Right cardiac atrium (tissue), 5 donors: ENCODE measurements around the gene VMAC. TPM values are rescaled to one million over a fixed set of nuclear protein-coding genes. Genes with fewer than 3 reads are reported as not detected.
A peak's percentile ranks its signal among the peaks of the same experiment; 100 is the strongest.

Experiments used
- ATAC-seq, 2 donors: fragments of 200-7000 bp; cut with Tn5 transposase; one replicate each; pipeline versions ENCODE4 v1.8.0 to v1.9.1; 2020; ENCODE audit warnings: moderate library complexity in 2 of 2, mild to moderate bottlenecking in 1 of 2
- DNase-seq, 3 donors: peaks; one replicate each; pipeline ENCODE4 v3.0.0-alpha.2; 2020
- H3K27ac ChIP-seq: one replicate; pipeline ENCODE4 v1.5.1; 2013; ENCODE audit warnings: mild to moderate bottlenecking, low read length, control low read depth, moderate library complexity
- H3K27me3 ChIP-seq: one replicate; pipeline ENCODE4 v1.6.1; 2013; ENCODE audit not compliant: control insufficient read depth, insufficient read depth
- H3K4me1 ChIP-seq: one replicate; pipeline ENCODE4 v1.6.1; 2013; ENCODE audit warnings: low read length; ENCODE audit not compliant: control insufficient read depth, insufficient read depth
- H3K4me3 ChIP-seq: one replicate; pipeline ENCODE4 v1.5.1; 2013; ENCODE audit warnings: low read length, control low read depth
- H3K9me3 ChIP-seq: one replicate; pipeline ENCODE4 v1.6.1; 2013; ENCODE audit warnings: low read length; ENCODE audit not compliant: control insufficient read depth
- whole genome bisulfite sequencing: extraction: QIAGEN DNeasy Blood & Tissue Kit; methylation state at CpG from one replicate; pipeline ENCODE4 v1.1.7; 2013; 5-methylcytosine and 5-hydroxymethylcytosine counted together
- intact Hi-C, 4 donors: fragments of 100-400 bp; cut with DNase I; formaldehyde crosslinking; loops; one replicate each; pipeline versions ENCODE4 v1.11.0 to v1.14.0; 2022 to 2023
- polyA plus RNA-seq: library from polyadenylated mRNA; stranded (reverse); fragments of 200-250 nt; gene quantifications from one replicate; pipeline ENCODE4 v1.2.3, GENCODE V29; 2013
- total RNA-seq, 4 donors: library from RNA; stranded (reverse); fragmentation: NEBNext Ultra II Directional; extraction: Animal tissue kit (Norgen Biotek cat#: 25700); gene quantifications; one replicate each; pipeline ENCODE4 v1.2.1, GENCODE V29; 2021
- donor health status: healthy with polysubstance abuse.
- donor health status: DM: no; HTN: yes; CAD: no.
- donor health status: DM: no; HTN: no; CAD: no.
- donor health status: DM: no; HTN: yes; CAD: no; lungs with severe emphysema.
- donor health status: DM: yes; HTN: yes; CAD: no.

Gene VMAC
- total and polyA plus RNA-seq, 5 donors: 1.9 to 5.8 (median 3.6) TPM

DNA sequence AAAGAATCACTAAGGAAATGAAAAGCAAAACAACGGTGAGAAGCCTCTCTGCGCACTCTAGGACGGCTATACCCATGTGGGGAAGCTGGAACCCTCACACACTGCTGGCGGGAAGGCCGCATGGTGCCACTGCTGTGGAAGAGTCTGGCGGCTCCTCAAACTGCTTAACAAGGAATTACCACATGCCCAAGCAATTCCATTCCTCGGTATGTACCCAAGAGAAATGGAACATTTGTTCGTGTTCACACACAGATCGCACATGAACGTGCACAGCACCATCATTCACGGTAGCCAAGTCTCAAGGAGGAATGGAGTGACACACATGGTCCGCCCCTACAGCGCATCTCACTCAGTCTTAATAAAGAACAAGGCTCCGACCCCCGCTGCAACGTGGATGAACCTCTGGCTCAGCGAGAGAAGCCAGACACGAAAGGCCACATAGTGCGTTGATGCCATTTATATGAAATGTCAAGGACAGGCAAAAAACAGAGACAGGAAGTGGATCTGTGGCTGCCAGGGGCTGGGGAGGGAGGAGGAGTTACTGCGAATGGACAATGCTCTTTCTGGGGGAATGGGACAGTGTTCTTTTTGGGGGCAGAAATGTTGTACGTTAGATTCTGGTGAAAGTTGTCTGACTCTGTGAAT is 17.0 kb downstream of the VMAC start:
- ATAC-seq (no peak), DNase-seq (no peak)
- Histone ChIP-seq H3K9me3 (no peaks in the 10 kb centered on the region), H3K4me1 (no peaks in the 10 kb centered on the region), H3K4me3 (no peak overlapping the region), H3K27me3 (no peaks in the 10 kb centered on the region), H3K27ac (no peak overlapping the region)
- intact Hi-C loops: no loop called here
- WGBS: 77% methylated on average over 21 of the region's 21 CpGs

DNA sequence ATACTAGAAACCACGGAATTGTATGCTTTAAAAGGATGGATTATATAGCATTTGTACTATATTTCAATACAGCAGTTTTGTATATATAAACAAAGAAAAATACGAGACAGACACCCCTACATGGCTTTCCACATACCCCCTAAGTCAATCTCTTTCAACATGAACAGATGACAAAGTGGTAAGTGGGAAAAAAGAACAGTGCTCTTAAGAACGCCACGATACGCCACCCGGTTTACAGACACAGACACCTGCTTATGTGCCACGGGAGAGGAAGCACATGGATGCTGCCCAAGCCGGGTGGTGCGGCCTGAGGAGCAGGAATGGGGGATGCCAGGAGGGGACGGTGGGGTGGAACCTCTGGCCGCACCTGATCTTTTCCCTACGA is 17.5 kb downstream of the VMAC start:
- WGBS: 91% methylated on average over 12 of the region's 12 CpGs
- intact Hi-C loops: no loop called here
- ATAC-seq (no peak), DNase-seq (no peak)
- Histone ChIP-seq H3K4me3 (no peak overlapping the region), H3K27me3 (no peaks in the 10 kb centered on the region), H3K27ac (no peak overlapping the region), H3K9me3 (no peaks in the 10 kb centered on the region), H3K4me1 (peaks cover 2% of the 10 kb centered on the region)

DNA sequence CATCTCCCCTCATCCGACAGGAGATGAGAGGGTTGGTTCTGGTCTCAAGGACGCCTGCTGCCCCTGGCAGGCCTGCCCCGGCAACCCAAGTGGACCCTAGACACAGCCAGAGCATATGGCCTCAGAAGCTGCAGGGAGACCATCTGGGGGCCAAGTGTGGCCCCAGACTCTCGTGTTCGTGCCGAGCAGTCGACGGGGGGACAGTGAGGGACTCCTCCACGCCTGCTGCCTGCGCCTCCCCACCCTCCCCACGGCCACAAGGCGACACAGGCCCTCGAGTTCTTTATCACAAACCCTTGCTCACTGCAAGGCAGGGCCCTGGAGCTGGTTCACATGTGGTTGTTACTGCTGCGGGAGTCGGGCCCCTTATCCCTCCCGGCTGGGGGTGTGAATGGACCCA is 18.7 kb downstream of the VMAC start:
- Histone ChIP-seq H3K9me3 (no peaks in the 10 kb centered on the region), H3K4me1 (peaks cover 4% of the 10 kb centered on the region), H3K27ac (no peak overlapping the region), H3K4me3 (no peak overlapping the region), H3K27me3 (no peaks in the 10 kb centered on the region)
- WGBS: 90% methylated on average over 16 of the region's 16 CpGs
- intact Hi-C loops: no loop called here
- ATAC-seq (no peak), DNase-seq (no peak)

DNA sequence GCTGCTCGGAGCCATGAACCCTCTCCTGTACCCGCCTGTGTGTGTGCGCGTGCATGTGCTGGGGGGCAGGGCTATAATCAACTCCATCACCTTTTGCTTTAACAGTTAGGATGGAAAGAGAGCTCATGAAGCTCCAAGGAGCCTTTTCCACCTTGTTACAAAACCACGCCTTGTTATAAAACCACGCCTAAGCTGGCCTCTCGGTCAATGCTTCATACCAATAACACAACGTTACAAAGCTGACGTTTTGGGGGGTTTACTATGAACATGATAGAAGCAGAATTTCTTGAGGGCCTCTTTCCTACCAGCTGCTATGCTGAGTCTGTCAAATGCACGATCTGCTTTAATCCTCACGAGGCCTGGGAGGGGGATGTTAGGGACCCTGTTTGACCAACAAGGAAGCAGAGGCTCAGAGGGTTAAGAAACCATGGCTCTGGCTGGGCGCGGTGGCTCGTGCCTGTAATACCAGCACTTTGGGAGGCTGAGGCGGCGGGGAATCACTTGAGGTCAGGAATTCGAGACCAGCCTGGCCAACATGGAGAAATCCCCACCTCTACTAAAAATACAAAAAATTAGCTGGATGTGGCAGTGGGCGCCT is 21.3 kb downstream of the VMAC start:
- 83% methylated on average over 18 of the region's 18 CpGs for WGBS
- DNase-seq: no peak
- Histone ChIP-seq H3K4me3 (no peak overlapping the region), H3K4me1 (peaks cover 4% of the 10 kb centered on the region), H3K27me3 (no peaks in the 10 kb centered on the region), H3K27ac (peak overlapping the region; percentile 55), H3K9me3 (no peaks in the 10 kb centered on the region)
- intact Hi-C loops: no loop called here
- ATAC-seq: no peak

DNA sequence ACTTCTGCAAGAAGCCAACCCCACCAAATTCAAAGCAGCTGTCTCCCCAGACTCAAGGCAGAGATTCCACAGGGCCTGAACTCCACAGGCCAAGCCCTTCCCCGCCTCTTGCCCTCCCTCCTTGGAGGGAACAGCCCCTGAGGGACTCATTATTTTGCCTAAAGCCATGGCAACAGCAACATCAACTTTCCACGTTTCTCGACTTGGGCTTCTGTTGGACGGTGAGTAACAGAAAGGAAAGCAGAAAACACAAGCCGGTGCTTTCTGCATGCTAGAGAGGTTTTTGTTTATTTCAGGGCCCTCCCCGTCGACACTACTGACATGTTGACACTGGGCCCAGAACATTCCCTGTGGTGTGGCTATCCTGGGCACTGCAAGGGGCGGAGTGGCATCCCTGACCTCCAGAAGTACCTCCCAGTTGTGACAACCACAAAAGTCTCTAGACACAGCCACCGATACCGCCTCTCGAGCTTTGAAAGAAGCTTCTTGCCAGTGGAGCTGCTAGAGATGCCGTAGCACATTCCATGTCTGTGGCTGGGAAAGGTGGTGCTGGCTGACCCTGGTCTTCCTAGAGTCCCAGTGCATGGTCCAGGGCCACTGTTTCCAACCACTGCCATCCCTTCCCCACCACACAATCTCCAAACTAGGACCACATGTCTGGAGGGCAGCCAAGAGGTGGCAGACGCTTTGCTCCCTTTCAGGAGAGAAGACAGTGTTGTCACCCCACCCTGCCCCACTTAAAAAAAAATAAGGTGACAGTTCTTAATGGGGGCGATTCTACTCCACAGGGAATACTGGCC is 22.2 kb downstream of the VMAC start:
- DNase-seq (peak; percentile 69 to 82 (median 79)), ATAC-seq (peak; percentile 78 to 81)
- H3K4me1 ChIP-seq: peaks cover 4% of the 10 kb centered on the region
- H3K9me3 ChIP-seq: no peaks in the 10 kb centered on the region
- peak overlapping the region; percentile 68 for H3K27ac ChIP-seq
- H3K27me3 ChIP-seq: no peaks in the 10 kb centered on the region
- no peak overlapping the region for H3K4me3 ChIP-seq
- WGBS: 31% methylated on average over 14 of the region's 14 CpGs
- intact Hi-C loops: no loop called here

DNA sequence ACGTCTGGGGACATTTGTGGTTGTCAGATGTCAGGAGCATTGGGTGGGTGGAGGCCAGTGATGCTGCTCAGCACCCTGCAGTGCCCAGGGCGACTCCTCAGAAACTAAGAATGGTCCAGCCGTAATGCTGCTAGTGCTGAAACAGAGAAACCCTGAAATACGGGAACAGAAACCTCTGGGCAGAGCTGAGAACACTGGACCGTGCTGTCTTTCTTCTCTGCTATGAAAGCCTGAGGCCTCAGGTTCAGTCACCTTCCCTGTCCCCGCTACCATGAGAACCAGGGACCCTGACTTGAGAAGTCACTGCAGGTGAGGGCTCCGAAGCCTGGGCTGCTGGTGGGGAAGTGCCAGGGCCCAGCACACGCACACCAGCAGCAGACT is 22.8 kb downstream of the VMAC start:
- H3K4me1 ChIP-seq: peaks cover 4% of the 10 kb centered on the region
- H3K4me3 ChIP-seq: no peak overlapping the region
- H3K27me3 ChIP-seq: no peaks in the 10 kb centered on the region
- peak overlapping the region; percentile 68 for H3K27ac ChIP-seq
- DNase-seq: no peak
- WGBS: 71% methylated on average over 8 of the region's 8 CpGs
- intact Hi-C loops: no loop called here
- H3K9me3 ChIP-seq: no peaks in the 10 kb centered on the region
- no peak for ATAC-seq

DNA sequence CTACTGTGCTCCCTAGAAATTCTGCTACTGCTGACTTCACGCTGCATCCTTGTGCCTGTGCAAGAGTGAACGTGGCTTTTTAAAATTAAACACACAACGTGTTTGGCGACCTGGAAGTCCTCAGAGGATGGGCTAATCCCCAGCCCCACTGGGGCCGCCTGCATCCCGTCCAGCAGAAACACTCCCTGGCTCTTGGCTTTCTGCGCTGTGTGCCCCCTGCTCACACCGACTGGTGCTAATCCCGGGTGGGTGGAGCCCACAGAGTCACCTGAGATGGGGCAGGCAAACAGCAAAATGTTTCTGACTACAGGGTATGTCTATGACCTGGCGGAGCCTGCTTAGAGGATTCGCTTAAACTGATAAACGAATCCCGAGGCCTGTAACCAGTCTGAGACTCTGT is 24.5 kb downstream of the VMAC start:
- Histone ChIP-seq H3K9me3 (no peaks in the 10 kb centered on the region), H3K4me3 (no peak overlapping the region), H3K4me1 (peaks cover 4% of the 10 kb centered on the region), H3K27ac (no peak overlapping the region), H3K27me3 (no peaks in the 10 kb centered on the region)
- ATAC-seq (no peak), DNase-seq (peak in 1 of 3 donors; percentile 16)
- WGBS: 88% methylated on average over 13 of the region's 13 CpGs
- intact Hi-C loops: no loop called here

DNA sequence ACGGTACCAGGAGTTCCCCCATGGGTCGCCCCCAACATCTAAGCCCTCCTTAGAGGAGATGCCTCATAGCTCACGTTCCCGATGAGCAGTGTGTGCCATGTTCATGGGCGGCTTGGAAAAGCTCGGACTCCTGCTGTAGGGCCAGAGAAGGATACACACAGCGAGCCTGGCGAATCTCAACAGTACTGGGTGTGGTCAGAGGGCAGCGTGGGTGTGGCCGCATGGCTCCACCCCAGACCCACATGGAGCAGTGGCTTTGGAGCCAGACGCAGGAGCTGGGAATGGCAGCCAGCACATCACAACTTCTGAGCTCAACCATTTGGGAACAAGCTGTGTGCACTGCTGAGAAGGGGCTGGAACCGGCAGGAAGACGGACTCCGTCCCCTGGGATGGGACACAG is 25.0 kb downstream of the VMAC start:
- intact Hi-C loops: no loop called here
- no peaks in the 10 kb centered on the region for H3K27me3 ChIP-seq
- ATAC-seq: no peak
- peak in 1 of 3 donors; percentile 49 for DNase-seq
- H3K4me1 ChIP-seq: peaks cover 4% of the 10 kb centered on the region
- H3K4me3 ChIP-seq: no peak overlapping the region
- H3K27ac ChIP-seq: no peak overlapping the region
- H3K9me3 ChIP-seq: no peaks in the 10 kb centered on the region
- 84% methylated on average over 14 of the region's 14 CpGs for WGBS

DNA sequence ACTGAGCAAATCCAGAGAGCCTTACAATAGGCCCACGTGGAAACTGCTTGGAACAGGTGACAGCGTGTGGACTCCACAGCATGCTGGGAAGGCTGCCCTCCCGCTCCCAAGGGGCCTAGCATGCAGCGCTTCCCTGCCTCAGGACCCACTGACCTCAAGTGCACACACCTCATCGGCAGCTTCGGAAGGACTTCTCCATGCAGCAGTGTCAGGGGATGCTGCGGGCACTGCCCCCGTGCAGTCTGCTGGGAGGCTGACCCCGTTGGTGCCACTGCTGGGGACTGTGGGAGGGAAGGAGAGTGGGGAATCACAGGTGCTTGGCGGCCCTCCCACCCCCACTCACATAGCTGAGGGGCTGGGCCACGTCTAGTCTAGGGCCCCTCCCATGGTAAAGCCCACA is 26.6 kb downstream of the VMAC start:
- Histone ChIP-seq H3K27me3 (no peaks in the 10 kb centered on the region), H3K27ac (no peak overlapping the region), H3K4me1 (peaks cover 6% of the 10 kb centered on the region), H3K4me3 (no peak overlapping the region), H3K9me3 (no peaks in the 10 kb centered on the region)
- intact Hi-C loops: no loop called here
- 89% methylated on average over 11 of the region's 11 CpGs for WGBS
- DNase-seq (peak in 2 of 3 donors; percentile 35 to 41), ATAC-seq (no peak)

DNA sequence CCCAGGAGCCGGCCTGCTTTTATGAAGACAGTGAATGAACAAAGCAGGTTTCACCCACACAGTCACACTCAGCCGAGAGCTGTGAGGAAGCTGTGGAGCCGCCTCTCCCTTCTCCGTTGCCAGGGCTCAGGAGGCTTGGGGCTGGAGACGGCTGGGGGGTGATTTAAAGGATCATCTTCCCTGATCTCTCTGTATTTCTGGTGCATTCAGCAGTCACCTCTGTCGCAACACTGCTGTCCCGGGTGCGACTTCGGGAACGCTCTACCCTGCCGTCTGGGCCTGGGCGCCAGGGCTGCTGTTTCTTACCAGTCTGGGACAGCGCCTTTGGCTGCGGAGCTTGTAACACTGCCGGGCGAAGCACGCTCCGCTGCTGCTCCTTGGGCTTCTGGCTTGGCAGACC is 27.5 kb downstream of the VMAC start:
- DNase-seq (peak in 2 of 3 donors; percentile 37 to 44), ATAC-seq (no peak)
- Histone ChIP-seq H3K9me3 (no peaks in the 10 kb centered on the region), H3K27ac (no peak overlapping the region), H3K27me3 (no peaks in the 10 kb centered on the region), H3K4me1 (peaks cover 4% of the 10 kb centered on the region), H3K4me3 (no peak overlapping the region)
- 97% methylated on average over 18 of the region's 18 CpGs for WGBS
- intact Hi-C loops: no loop called here

DNA sequence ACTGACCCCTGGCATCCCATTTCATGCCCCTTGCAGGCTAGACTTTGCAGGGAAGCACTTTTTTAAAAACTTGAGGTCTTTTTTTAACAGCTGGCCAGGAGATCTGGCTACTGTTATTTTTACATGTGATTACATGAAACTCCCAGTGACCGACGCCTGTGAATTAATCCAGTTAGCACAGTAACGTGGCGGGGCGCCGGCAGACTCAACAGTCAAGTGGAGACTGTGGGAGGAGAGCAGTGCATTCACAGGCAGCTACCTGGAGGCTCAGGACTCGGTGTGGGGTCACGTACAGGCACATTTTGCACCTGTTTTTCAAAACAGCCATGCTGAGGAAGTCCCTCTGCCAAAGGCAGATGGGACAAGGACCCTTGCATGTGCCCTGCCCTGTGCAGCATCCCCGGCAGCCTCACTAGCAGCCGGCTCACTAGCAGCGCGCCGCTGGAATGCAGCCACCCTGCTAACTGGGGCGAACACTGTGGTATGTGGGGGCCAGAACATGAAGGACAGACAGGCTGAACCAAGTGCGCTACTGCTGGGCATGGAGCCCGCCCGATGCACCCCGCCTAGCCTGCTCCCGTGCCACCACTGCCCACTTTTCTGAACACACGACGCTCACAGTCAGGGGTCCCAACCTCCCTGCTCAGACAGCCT is 28.1 kb downstream of the VMAC start:
- Histone ChIP-seq H3K27me3 (no peaks in the 10 kb centered on the region), H3K27ac (no peak overlapping the region), H3K9me3 (no peaks in the 10 kb centered on the region), H3K4me3 (no peak overlapping the region), H3K4me1 (peaks cover 2% of the 10 kb centered on the region)
- peak in 2 of 3 donors; percentile 40 to 43 for DNase-seq
- 92% methylated on average over 21 of the region's 21 CpGs for WGBS
- ATAC-seq: no peak
- intact Hi-C loops: no loop called here
